Stimulated activated naive CD4-positive, alpha-beta T cell treated with Interleukin-2 at 50 U/mL for 16 hours (primary cell): ENCODE results near the gene CTXND1.

Experiments used
- DNase-seq: peaks from one replicate; lab custom pipeline; 2025; lab: John Stamatoyannopoulos, UW

CTXND1 gene

GRCh38 chr15:80182611-80183261 lies 69.3 kb downstream of the CTXND1 start:
- DNase-seq = no peak

- DNase-seq = no peak
Observed at GRCh38 chr15:80180986-80181385, 71.0 kb downstream of the CTXND1 start.

GRCh38 chr15:80180468-80180867 lies 71.5 kb downstream of the CTXND1 start:
- no peak for DNase-seq

GRCh38 chr15:80179935-80180334 lies 72.1 kb downstream of the CTXND1 start:
- no peak for DNase-seq

GRCh38 chr15:80179025-80179759 lies 72.8 kb downstream of the CTXND1 start:
- no peak for DNase-seq

GRCh38 chr15:80177156-80177555 lies 74.9 kb downstream of the CTXND1 start:
- DNase-seq = no peak

- DNase-seq = no peak
Observed at GRCh38 chr15:80176443-80176842, 75.6 kb downstream of the CTXND1 start.

- DNase-seq = no peak
Observed at GRCh38 chr15:80175436-80175835, 76.6 kb downstream of the CTXND1 start.

GRCh38 chr15:80174017-80174746 lies 77.8 kb downstream of the CTXND1 start:
- no peak for DNase-seq

GRCh38 chr15:80173022-80173759 lies 78.8 kb downstream of the CTXND1 start:
- DNase-seq = peak; percentile 41

GRCh38 chr15:80172401-80172800 lies 79.6 kb downstream of the CTXND1 start:
- no peak for DNase-seq

- DNase-seq = no peak
Observed at GRCh38 chr15:80171787-80172186, 80.2 kb downstream of the CTXND1 start.

GRCh38 chr15:80170596-80170995 lies 81.4 kb downstream of the CTXND1 start:
- no peak for DNase-seq

- DNase-seq = no peak
Observed at GRCh38 chr15:80169768-80170357, 82.2 kb downstream of the CTXND1 start.

GRCh38 chr15:80168421-80168820 lies 83.6 kb downstream of the CTXND1 start:
- no peak for DNase-seq

- no peak for DNase-seq
Observed at GRCh38 chr15:80167936-80168335, 84.1 kb downstream of the CTXND1 start.

- DNase-seq = no peak
Observed at GRCh38 chr15:80163897-80164296, 88.1 kb downstream of the CTXND1 start.

GRCh38 chr15:80163217-80163616 lies 88.8 kb downstream of the CTXND1 start:
- DNase-seq = no peak

GRCh38 chr15:80162059-80162554 lies 89.9 kb downstream of the CTXND1 start:
- no peak for DNase-seq

GRCh38 chr15:80161468-80162016 lies 90.5 kb downstream of the CTXND1 start:
- no peak for DNase-seq

GRCh38 chr15:80160570-80161156 lies 91.3 kb downstream of the CTXND1 start:
- peak; percentile 21 for DNase-seq
